GM12878 (cell line): ENCODE measurements around the gene GNAO1. TPM values are rescaled to one million over a fixed set of nuclear protein-coding genes. Genes with fewer than 3 reads are reported as not detected.

ENCODE experiments used
- ATAC-seq: fragments of 200-7000 bp; cut with Tn5 transposase; 3 replicates; pipeline ENCODE4 v1.9.1; 2020; ENCODE audit warnings: mild to moderate bottlenecking, moderate library complexity
- BruUV-seq: library from RNA; stranded (reverse); fragments of 400-500 nt; replicated peaks from 2 replicates; lab custom pipeline; 2021; lab: Mats Ljungman, UMichigan
- CTCF ChIA-PET: fragments of 300-600 bp; sonication (Branson Sonifier 250); formaldehyde crosslinking; extraction: SDS; loops from one replicate; lab custom pipeline; 2021; ENCODE audit warnings: inconsistent platforms; lab: Yijun Ruan, JAX
- POLR2A ChIA-PET: fragments of 350-600 bp; formaldehyde crosslinking; extraction: SDS; loops from one replicate; lab custom pipeline; 2021; ENCODE audit warnings: inconsistent platforms; lab: Charles Lee
- RAD21 ChIA-PET: fragments of 300-600 bp; sonication (Branson Sonifier 250); formaldehyde crosslinking; loops from one replicate; lab custom pipeline; 2023; ENCODE audit warnings: antibody characterized with exemption; ENCODE audit not compliant: unreplicated experiment; lab: Charles Lee
- SMC1A ChIA-PET: fragments of 300-600 bp; sonication (Branson Sonifier 250); formaldehyde crosslinking; loops from one replicate; lab custom pipeline; 2023; ENCODE audit not compliant: unreplicated experiment, uncharacterized antibody; lab: Charles Lee
- DNase-seq: peaks from one replicate; pipeline ENCODE4 v3.0.0-alpha.2; 2011; ENCODE audit warnings: low read depth, low spot score
- FAIRE-seq: peaks from 3 replicates; lab custom pipeline; 2011; peaks lifted over from hg19 to GRCh38; lab: Jason Lieb, UNC
- H2AFZ ChIP-seq: 2 replicates; pipeline ENCODE4 v1.6.0; 2011; ENCODE audit warnings: low read depth, low read length, control low read depth; ENCODE audit not compliant: control insufficient read depth
- H3K27ac ChIP-seq: 2 replicates; pipeline ENCODE4 v1.5.1; 2011; ENCODE audit warnings: control low read depth; ENCODE audit not compliant: control insufficient read depth, insufficient read depth
- H3K27me3 ChIP-seq, 2 experiments: replicated peaks in 1 of 2; 2 replicates each; pipeline versions ENCODE4 v1.6.0 to v1.6.1; 2011; ENCODE audit warnings: low read length in 1 of 2; ENCODE audit not compliant: control insufficient read depth in 2 of 2, insufficient read depth in 2 of 2
- H3K36me3 ChIP-seq, 2 experiments: 2 replicates each; pipeline ENCODE4 v1.5.1; 2011; ENCODE audit warnings: low read length in 1 of 2; ENCODE audit not compliant: control insufficient read depth in 2 of 2, insufficient read depth in 2 of 2
- H3K4me1 ChIP-seq: 2 replicates; pipeline ENCODE4 v1.6.1; 2011; ENCODE audit warnings: mild to moderate bottlenecking, low read length, moderate library complexity, mixed read lengths; ENCODE audit not compliant: control insufficient read depth, insufficient read depth
- H3K4me2 ChIP-seq: 2 replicates; pipeline ENCODE4 v1.6.0; 2011; ENCODE audit warnings: control low read depth; ENCODE audit not compliant: control insufficient read depth, insufficient read depth
- H3K4me3 ChIP-seq: fragments of 200-600 bp; sonication (generic); 2 replicates; pipeline ENCODE4 v1.5.1; 2016
- H3K79me2 ChIP-seq: 2 replicates; pipeline ENCODE4 v1.6.0; 2011; ENCODE audit warnings: low read length; ENCODE audit not compliant: control insufficient read depth, insufficient read depth
- H3K9ac ChIP-seq: 2 replicates; pipeline ENCODE4 v1.8.0; 2011; ENCODE audit warnings: low read length, control low read depth, mixed read lengths; ENCODE audit not compliant: control insufficient read depth, insufficient read depth
- H3K9me3 ChIP-seq: replicated peaks from 3 replicates; pipeline ENCODE4 v1.5.1; 2011; ENCODE audit warnings: mild to moderate bottlenecking, low read length; ENCODE audit not compliant: control insufficient read depth, insufficient read depth
- H4K20me1 ChIP-seq: 2 replicates; pipeline ENCODE4 v1.6.0; 2011; ENCODE audit not compliant: control insufficient read depth, insufficient read depth
- CHD1 ChIP-seq: IDR thresholded peaks from 2 replicates; pipeline ENCODE4 v1.6.1; 2012; ENCODE audit warnings: low read depth, low read length, improper control_type of control experiment
- JUND ChIP-seq: IDR thresholded peaks from 2 replicates; pipeline ENCODE4 v1.6.1; 2012; ENCODE audit warnings: low read depth, mild to moderate bottlenecking, low read length, improper control_type of control experiment, moderate library complexity
- KDM1A ChIP-seq: fragments of 200-600 bp; sonication (generic); IDR thresholded peaks from 2 replicates; pipeline ENCODE4 v1.6.1; 2016; ENCODE audit warnings: borderline replicate concordance
- MYB ChIP-seq: fragments of 150-350 bp; IDR thresholded peaks from 2 replicates; pipeline ENCODE4 v1.6.1; 2014; ENCODE audit warnings: mild to moderate bottlenecking, low read depth, low read length, borderline replicate concordance
- NBN ChIP-seq: fragments of 450-650 bp; IDR thresholded peaks from 2 replicates; pipeline ENCODE4 v1.6.1; 2016
- SMAD1 ChIP-seq: fragments of 450-650 bp; IDR thresholded peaks from 2 replicates; pipeline ENCODE4 v1.6.1; 2018; ENCODE audit warnings: mild to moderate bottlenecking, low read depth; ENCODE audit not compliant: partially characterized antibody
- TCF12 ChIP-seq: IDR thresholded peaks from 2 replicates; pipeline ENCODE4 v1.6.1; 2011; ENCODE audit warnings: low read depth, mild to moderate bottlenecking, low read length
- ZNF217 ChIP-seq: fragments of 450-650 bp; IDR thresholded peaks from 2 replicates; pipeline ENCODE4 v1.6.1; 2017; ENCODE audit warnings: antibody characterized with exemption, mild to moderate bottlenecking
- ZNF274 ChIP-seq: IDR thresholded peaks from one replicate; pipeline ENCODE4 v1.8.0; 2011; ENCODE audit not compliant: insufficient read length, insufficient read depth
- ZNF622 ChIP-seq: fragments of 450-650 bp; IDR thresholded peaks from 2 replicates; pipeline ENCODE4 v1.6.1; 2017; ENCODE audit warnings: mild to moderate bottlenecking, inconsistent platforms
- WGBS: methylation state at CpG from one replicate; pipeline ENCODE4 v1.1.6; 2016; ENCODE audit warnings: low lambda C conversion rate; ENCODE audit not compliant: insufficient replicate concordance, insufficient coverage; ENCODE audit errors: missing lambda C conversion rate; 5-methylcytosine and 5-hydroxymethylcytosine counted together
- in situ Hi-C: fragments of 300-500 bp; cut with MboI; formaldehyde crosslinking; loops from 9 replicates; pipeline ENCODE4 v1.14.3; 2018; ENCODE audit warnings: mixed read lengths
- intact Hi-C: fragments of 100-400 bp; cut with micrococcal nuclease; formaldehyde crosslinking; loops from one replicate; pipeline ENCODE4 v1.14.2; 2022; ENCODE audit not compliant: unreplicated experiment
- polyA plus RNA-seq, 11 experiments: library from polyadenylated mRNA; depleted of rRNA in 4 of 11; unstranded in 6 of 11; stranded (reverse) in 5 of 11; fragments of >200 nt; fragmentation: Nextera tagmentation in 4 of 11; fragmentation: Illumina TruSeq in 1 of 11; extraction: Ambion mirVana in 4 of 11; extraction: Trizol in 1 of 11; gene quantifications; 1 replicate in 1 of 11; 2 replicates in 10 of 11; pipeline versions ENCODE4 v1.2.1 to v1.2.3, GENCODE V29; 2011 to 2016; ENCODE audit warnings: inconsistent platforms in 2 of 11, missing spikeins in 2 of 11, low read depth in 1 of 11
- total RNA-seq, 4 experiments: library from RNA; depleted of rRNA in 3 of 4; stranded (reverse); fragments of >200 nt in 3 of 4; fragmentation: Illumina TruSeq in 1 of 4; extraction: Trizol in 1 of 4; gene quantifications; 2 replicates each; pipeline versions ENCODE4 v1.2.1 to v1.2.3, GENCODE V29; 2013 to 2021
- TF ChIP-seq, protein P1 (sequence below): IDR thresholded peaks from 2 replicates; pipeline ENCODE4 v1.6.1; 2012; ENCODE audit warnings: low read length, inconsistent platforms
- TF ChIP-seq, protein P2 (sequence below): fragments of 450-650 bp; formaldehyde crosslinking; IDR thresholded peaks from 2 replicates; pipeline ENCODE4 v1.5.0; 2022; ENCODE audit warnings: mild to moderate bottlenecking, missing genetic modification characterization

GNAO1 gene
- total and polyA plus RNA-seq, 10 of the 15 experiments (the other 5 are each of a cell fraction or from before 2014, with no cell fraction given): 0.05 to 0.28 (median 0.14) TPM; not detected in 6

DNA sequence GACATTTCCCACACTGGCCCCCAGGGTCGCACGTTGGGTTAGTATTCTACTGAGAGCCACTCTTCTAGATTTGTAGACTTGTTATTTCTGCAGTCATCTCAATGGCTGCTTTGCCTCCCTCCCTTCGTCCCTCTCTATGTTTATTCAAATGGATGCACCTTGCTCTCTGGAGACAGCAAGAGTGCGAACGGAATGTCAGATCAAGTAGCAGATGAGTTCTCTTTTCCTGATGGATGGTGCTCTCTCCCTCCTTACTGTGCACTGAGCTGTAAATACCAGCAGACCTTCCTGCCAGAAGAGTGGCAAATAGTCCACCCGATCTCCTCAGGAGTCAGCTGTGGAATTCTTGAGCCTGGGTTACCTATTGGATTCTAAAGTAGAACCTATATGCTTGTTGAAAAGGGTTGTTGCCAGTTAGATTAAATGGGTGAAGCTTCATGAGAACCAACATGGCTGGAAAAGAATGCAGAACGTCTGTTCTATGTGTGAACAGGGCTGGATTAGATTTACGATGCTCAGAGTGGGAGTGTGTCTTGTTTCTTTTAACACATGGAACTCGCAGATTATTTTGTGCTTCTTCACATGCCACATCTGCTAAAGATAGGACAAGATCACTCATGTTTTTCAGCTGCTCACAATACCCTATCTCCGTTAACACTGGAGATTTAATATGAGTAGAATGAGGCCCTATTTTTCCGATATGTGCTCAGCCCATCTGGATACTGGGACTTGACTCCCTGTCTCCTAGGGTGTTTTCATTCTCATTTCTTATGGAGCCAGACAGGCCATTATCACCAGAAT, 6.1 kb downstream of the GNAO1 start:
- intact Hi-C loops (no loop called here), in situ Hi-C loops (no loop called here)
- peaks cover 13 to 18% of the 10 kb centered on the region in 2 experiments for H3K27me3 ChIP-seq
- no peak for FAIRE-seq
- H3K36me3 ChIP-seq: no peaks in the 10 kb centered on the region
- no peak for TF ChIP-seq TCF12
- TF ChIP-seq, protein P1, sequence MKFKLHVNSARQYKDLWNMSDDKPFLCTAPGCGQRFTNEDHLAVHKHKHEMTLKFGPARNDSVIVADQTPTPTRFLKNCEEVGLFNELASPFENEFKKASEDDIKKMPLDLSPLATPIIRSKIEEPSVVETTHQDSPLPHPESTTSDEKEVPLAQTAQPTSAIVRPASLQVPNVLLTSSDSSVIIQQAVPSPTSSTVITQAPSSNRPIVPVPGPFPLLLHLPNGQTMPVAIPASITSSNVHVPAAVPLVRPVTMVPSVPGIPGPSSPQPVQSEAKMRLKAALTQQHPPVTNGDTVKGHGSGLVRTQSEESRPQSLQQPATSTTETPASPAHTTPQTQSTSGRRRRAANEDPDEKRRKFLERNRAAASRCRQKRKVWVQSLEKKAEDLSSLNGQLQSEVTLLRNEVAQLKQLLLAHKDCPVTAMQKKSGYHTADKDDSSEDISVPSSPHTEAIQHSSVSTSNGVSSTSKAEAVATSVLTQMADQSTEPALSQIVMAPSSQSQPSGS: no peak
- TF ChIP-seq, protein P2, sequence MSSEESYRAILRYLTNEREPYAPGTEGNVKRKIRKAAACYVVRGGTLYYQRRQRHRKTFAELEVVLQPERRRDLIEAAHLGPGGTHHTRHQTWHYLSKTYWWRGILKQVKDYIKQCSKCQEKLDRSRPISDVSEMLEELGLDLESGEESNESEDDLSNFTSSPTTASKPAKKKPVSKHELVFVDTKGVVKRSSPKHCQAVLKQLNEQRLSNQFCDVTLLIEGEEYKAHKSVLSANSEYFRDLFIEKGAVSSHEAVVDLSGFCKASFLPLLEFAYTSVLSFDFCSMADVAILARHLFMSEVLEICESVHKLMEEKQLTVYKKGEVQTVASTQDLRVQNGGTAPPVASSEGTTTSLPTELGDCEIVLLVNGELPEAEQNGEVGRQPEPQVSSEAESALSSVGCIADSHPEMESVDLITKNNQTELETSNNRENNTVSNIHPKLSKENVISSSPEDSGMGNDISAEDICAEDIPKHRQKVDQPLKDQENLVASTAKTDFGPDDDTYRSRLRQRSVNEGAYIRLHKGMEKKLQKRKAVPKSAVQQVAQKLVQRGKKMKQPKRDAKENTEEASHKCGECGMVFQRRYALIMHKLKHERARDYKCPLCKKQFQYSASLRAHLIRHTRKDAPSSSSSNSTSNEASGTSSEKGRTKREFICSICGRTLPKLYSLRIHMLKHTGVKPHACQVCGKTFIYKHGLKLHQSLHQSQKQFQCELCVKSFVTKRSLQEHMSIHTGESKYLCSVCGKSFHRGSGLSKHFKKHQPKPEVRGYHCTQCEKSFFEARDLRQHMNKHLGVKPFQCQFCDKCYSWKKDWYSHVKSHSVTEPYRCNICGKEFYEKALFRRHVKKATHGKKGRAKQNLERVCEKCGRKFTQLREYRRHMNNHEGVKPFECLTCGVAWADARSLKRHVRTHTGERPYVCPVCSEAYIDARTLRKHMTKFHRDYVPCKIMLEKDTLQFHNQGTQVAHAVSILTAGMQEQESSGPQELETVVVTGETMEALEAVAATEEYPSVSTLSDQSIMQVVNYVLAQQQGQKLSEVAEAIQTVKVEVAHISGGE: no peak
- no peak for TF ChIP-seq SMAD1
- no peak for TF ChIP-seq ZNF217
- TF ChIP-seq MYB: no peak
- no peak for TF ChIP-seq ZNF622
- TF ChIP-seq JUND: no peak
- TF ChIP-seq CHD1: no peak
- TF ChIP-seq NBN: no peak
- TF ChIP-seq ZNF274: no peak
- no peak for TF ChIP-seq KDM1A
- ATAC-seq: no peak
- 93% methylated on average over 11 of the region's 11 CpGs for WGBS
- ChIA-PET SMC1A (interaction anchor here (1.0 kb wide), 1 partner anchor 52 kb away, joined by 3 read pairs; no protein-coding TSS in a partner anchor), RAD21 (no interaction called here), CTCF (no interaction called here), POLR2A (no interaction called here)
- BruUV-seq: no TSS peak
- no peak for DNase-seq
- no peak overlapping the region for H3K4me3 ChIP-seq
- no peak overlapping the region for H3K9ac ChIP-seq
- H4K20me1 ChIP-seq: no peaks in the 10 kb centered on the region
- no peak overlapping the region for H3K27ac ChIP-seq
- H3K4me2 ChIP-seq: no peak overlapping the region; the same call in 1 of the 2 replicates
- H3K4me1 ChIP-seq: peaks cover 22% of the 10 kb centered on the region
- H2AFZ ChIP-seq: no peak overlapping the region
- H3K79me2 ChIP-seq: no peaks in the 10 kb centered on the region
- no peaks in the 10 kb centered on the region; the same call in 2 of the 3 replicates for H3K9me3 ChIP-seq
